GM12874 (cell line): Measurements from ENCODE around the gene MT1B.

ENCODE experiments used
- CTCF ChIP-seq: IDR thresholded peaks from 2 replicates; pipeline ENCODE4 v1.5.1; 2011; ENCODE audit warnings: low read depth, mild to moderate bottlenecking, control low read depth, low read length, moderate library complexity; ENCODE audit not compliant: insufficient read depth

Gene MT1B

GRCh38 chr16:56686758-56687157, 35.1 kb downstream of the MT1B start:
- no peak for TF ChIP-seq CTCF

GRCh38 chr16:56688762-56689161, 37.1 kb downstream of the MT1B start:
- no peak for TF ChIP-seq CTCF

- TF ChIP-seq CTCF: no peak
These were observed 37.5 kb downstream of the MT1B start for GRCh38 chr16:56689171-56689570.

- TF ChIP-seq CTCF: no peak
These were observed 38.9 kb downstream of the MT1B start for GRCh38 chr16:56690420-56691122.

- no peak for TF ChIP-seq CTCF
These were observed 40.2 kb downstream of the MT1B start for GRCh38 chr16:56691885-56692284.

GRCh38 chr16:56695246-56695645, 43.6 kb downstream of the MT1B start:
- TF ChIP-seq CTCF: no peak

GRCh38 chr16:56697456-56698155, 45.9 kb downstream of the MT1B start:
- no peak for TF ChIP-seq CTCF
